PC-3 (cell line): ENCODE measurements around the gene IQGAP3. TPM values are rescaled to one million over a fixed set of nuclear protein-coding genes. Genes with fewer than 3 reads are reported as not detected.

ENCODE experiments used
- ATAC-seq: fragments of 200-7000 bp; cut with Tn5 transposase; 2 replicates; pipeline ENCODE4 v1.9.1; 2020; ENCODE audit warnings: mild to moderate bottlenecking, moderate library complexity
- BruUV-seq: library from RNA; stranded (reverse); fragments of 400-500 nt; replicated peaks from 2 replicates; lab custom pipeline; 2021; lab: Mats Ljungman, UMichigan
- CTCF ChIA-PET: fragments of 300-600 bp; sonication (Branson Sonifier 250); formaldehyde crosslinking; loops from one replicate; lab custom pipeline; 2022; ENCODE audit warnings: antibody characterized with exemption; lab: Charles Lee
- POLR2A ChIA-PET: fragments of 300-600 bp; sonication (Branson Sonifier 250); formaldehyde crosslinking; loops from one replicate; lab custom pipeline; 2022; ENCODE audit warnings: antibody characterized with exemption; ENCODE audit not compliant: unreplicated experiment; lab: Charles Lee
- DNase-seq: peaks from one replicate; pipeline ENCODE4 v3.0.0-alpha.2; 2015
- H2AFZ ChIP-seq: fragments of 300-600 bp; sonication (generic); 2 replicates; pipeline ENCODE4 v1.6.0; 2016; ENCODE audit warnings: antibody characterized with exemption, low read length
- H3F3A ChIP-seq: fragments of 300-600 bp; sonication (generic); one replicate; pipeline ENCODE4 v1.6.0; 2017; ENCODE audit warnings: antibody characterized with exemption, low read length, control low read depth, mild to moderate bottlenecking; ENCODE audit not compliant: unreplicated experiment
- H3K27ac ChIP-seq: fragments of 300-600 bp; sonication (generic); 2 replicates; pipeline ENCODE4 v1.5.1; 2016; ENCODE audit warnings: mild to moderate bottlenecking, low read length
- H3K27me3 ChIP-seq: fragments of 300-600 bp; sonication (generic); 2 replicates; pipeline ENCODE4 v1.6.1; 2016; ENCODE audit warnings: low read length, mixed read lengths
- H3K36me3 ChIP-seq: fragments of 300-600 bp; sonication (generic); 2 replicates; pipeline ENCODE4 v1.6.1; 2016; ENCODE audit warnings: low read depth, mixed run types, low read length, mixed read lengths
- H3K4me1 ChIP-seq: fragments of 300-600 bp; sonication (generic); 2 replicates; pipeline ENCODE4 v1.5.1; 2016; ENCODE audit warnings: low read length; ENCODE audit not compliant: insufficient read depth
- H3K4me2 ChIP-seq: fragments of 300-600 bp; sonication (generic); 2 replicates; pipeline ENCODE4 v1.6.0; 2016; ENCODE audit warnings: low read length
- H3K4me3 ChIP-seq: fragments of 300-600 bp; sonication (generic); 2 replicates; pipeline ENCODE4 v1.5.1; 2016; ENCODE audit warnings: mild to moderate bottlenecking, low read length, mixed read lengths
- H3K79me2 ChIP-seq: fragments of 300-600 bp; sonication (generic); 2 replicates; pipeline ENCODE4 v1.6.1; 2017; ENCODE audit warnings: low read length, mixed read lengths
- H3K9ac ChIP-seq: fragments of 300-600 bp; sonication (generic); 2 replicates; pipeline ENCODE4 v1.6.0; 2016; ENCODE audit warnings: mild to moderate bottlenecking, low read length
- H3K9me2 ChIP-seq: fragments of 300-600 bp; sonication (generic); replicated peaks from 2 replicates; pipeline ENCODE4 v1.6.1; 2016; ENCODE audit warnings: mixed run types, low read length, mixed read lengths
- H3K9me3 ChIP-seq: fragments of 300-600 bp; sonication (generic); 2 replicates; pipeline ENCODE4 v1.6.1; 2016; ENCODE audit warnings: low read length, mixed read lengths
- H4K20me1 ChIP-seq: fragments of 300-600 bp; sonication (generic); 2 replicates; pipeline ENCODE4 v1.6.1; 2016; ENCODE audit warnings: low read length, mixed read lengths
- EZH2 ChIP-seq: fragments of 300-600 bp; sonication (generic); IDR thresholded peaks from one replicate; pipeline ENCODE4 v1.6.1; 2017; ENCODE audit warnings: antibody characterized with exemption, mild to moderate bottlenecking, low read length; ENCODE audit not compliant: unreplicated experiment
- EZH2phosphoT487 ChIP-seq: fragments of 300-600 bp; sonication (generic); IDR thresholded peaks from 2 replicates; pipeline ENCODE4 v1.6.1; 2018; ENCODE audit warnings: mild to moderate bottlenecking, antibody characterized with exemption, low read length, borderline replicate concordance
- intact Hi-C: fragments of 100-400 bp; cut with micrococcal nuclease; formaldehyde crosslinking; loops from 2 replicates; pipeline ENCODE4 v1.9.0; 2023
- total RNA-seq: library from RNA; depleted of rRNA; stranded (reverse); fragments of >200 nt; gene quantifications from 2 replicates; pipeline ENCODE4 v1.2.3, GENCODE V29; 2014
- TF ChIP-seq, protein P1 (sequence below): fragments of 300-600 bp; sonication (generic); conservative IDR thresholded peaks from 2 replicates; pipeline ENCODE4 v1.5.1; 2017; ENCODE audit warnings: antibody characterized with exemption, low read depth, mild to moderate bottlenecking, low read length

Gene IQGAP3
- total RNA-seq, 1 experiment from 2014 or later: 54.3 TPM

DNA sequence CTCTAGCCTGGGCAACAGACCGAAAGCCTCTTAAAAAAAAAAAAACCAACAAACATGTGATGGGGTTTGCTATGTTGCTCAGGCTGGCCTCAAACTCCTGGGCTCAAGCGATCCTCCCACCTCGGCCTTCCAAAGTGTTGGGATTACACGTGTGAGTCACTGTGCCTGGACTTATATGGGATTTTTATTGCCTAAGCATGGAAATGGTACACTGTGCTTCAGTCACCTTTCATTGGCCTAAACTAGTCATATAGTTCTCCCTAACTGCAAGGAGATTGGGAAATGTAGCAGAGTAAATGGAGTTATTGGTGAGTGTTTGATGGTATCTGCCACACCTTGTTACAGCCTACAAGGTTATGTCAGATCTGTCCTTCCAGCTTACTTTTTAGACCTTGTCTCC is 54.6 kb downstream of the IQGAP3 start:
- intact Hi-C loops: no loop called here
- CTCF ChIA-PET: no interaction called here
- no peak overlapping the region for H3K27ac ChIP-seq
- H2AFZ ChIP-seq: no peak overlapping the region
- POLR2A ChIA-PET: no interaction called here
- H3K27me3 ChIP-seq: no peaks in the 10 kb centered on the region
- H3K9me3 ChIP-seq: no peaks in the 10 kb centered on the region
- ATAC-seq (peak; percentile 29; the same call in 1 of the 2 replicates), DNase-seq (peak; percentile 39)
- no peak overlapping the region for H3K4me2 ChIP-seq
- H3K4me1 ChIP-seq: no peaks in the 10 kb centered on the region
- no TSS peak for BruUV-seq
- no peak overlapping the region for H3K9ac ChIP-seq
- H3K4me3 ChIP-seq: no peak overlapping the region
- H3K9me2 ChIP-seq: no peaks in the 10 kb centered on the region
- H3K79me2 ChIP-seq: no peaks in the 10 kb centered on the region
- no peaks in the 10 kb centered on the region for H3F3A ChIP-seq
- TF ChIP-seq EZH2 (no peak), EZH2phosphoT487 (no peak)
- TF ChIP-seq, protein P1, sequence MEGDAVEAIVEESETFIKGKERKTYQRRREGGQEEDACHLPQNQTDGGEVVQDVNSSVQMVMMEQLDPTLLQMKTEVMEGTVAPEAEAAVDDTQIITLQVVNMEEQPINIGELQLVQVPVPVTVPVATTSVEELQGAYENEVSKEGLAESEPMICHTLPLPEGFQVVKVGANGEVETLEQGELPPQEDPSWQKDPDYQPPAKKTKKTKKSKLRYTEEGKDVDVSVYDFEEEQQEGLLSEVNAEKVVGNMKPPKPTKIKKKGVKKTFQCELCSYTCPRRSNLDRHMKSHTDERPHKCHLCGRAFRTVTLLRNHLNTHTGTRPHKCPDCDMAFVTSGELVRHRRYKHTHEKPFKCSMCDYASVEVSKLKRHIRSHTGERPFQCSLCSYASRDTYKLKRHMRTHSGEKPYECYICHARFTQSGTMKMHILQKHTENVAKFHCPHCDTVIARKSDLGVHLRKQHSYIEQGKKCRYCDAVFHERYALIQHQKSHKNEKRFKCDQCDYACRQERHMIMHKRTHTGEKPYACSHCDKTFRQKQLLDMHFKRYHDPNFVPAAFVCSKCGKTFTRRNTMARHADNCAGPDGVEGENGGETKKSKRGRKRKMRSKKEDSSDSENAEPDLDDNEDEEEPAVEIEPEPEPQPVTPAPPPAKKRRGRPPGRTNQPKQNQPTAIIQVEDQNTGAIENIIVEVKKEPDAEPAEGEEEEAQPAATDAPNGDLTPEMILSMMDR: no peak
- no peaks in the 10 kb centered on the region for H3K36me3 ChIP-seq
- H4K20me1 ChIP-seq: no peaks in the 10 kb centered on the region

DNA sequence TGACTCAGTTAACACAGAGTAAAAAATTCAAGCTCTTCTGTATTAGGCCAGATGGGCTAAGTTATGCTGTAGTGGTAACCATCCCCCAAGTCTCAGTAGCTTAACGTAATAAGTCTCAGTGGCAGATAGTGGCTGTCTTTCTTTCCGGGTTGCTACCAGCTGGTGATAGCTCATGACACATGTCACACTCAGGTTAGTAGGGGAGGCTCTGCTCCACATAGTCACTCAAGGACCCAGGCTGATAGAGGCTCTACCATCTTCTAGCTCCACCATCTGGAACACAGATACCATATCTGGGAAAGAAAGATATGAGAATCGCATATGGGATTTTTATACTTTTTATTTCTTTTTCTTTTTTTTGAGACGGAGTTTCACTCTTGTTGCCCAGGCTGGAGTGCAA is 55.5 kb downstream of the IQGAP3 start:
- CTCF ChIA-PET: interaction anchor here (0.5 kb wide), 1 partner anchor 131 kb away, joined by 5 read pairs; no protein-coding TSS in a partner anchor
- Histone ChIP-seq H3K36me3 (no peaks in the 10 kb centered on the region), H2AFZ (no peak overlapping the region), H3K9me3 (no peaks in the 10 kb centered on the region), H3F3A (no peaks in the 10 kb centered on the region), H3K4me2 (no peak overlapping the region), H3K27me3 (no peaks in the 10 kb centered on the region), H3K9me2 (no peaks in the 10 kb centered on the region), H3K4me3 (no peak overlapping the region), H3K79me2 (no peaks in the 10 kb centered on the region), H3K4me1 (no peaks in the 10 kb centered on the region), H4K20me1 (no peaks in the 10 kb centered on the region), H3K27ac (no peak overlapping the region), H3K9ac (no peak overlapping the region)
- POLR2A ChIA-PET: no interaction called here
- ATAC-seq: no peak
- intact Hi-C loops: no loop called here
- TF ChIP-seq EZH2: no peak
- TF ChIP-seq, protein P1: no peak
- no peak for TF ChIP-seq EZH2phosphoT487
- no peak for DNase-seq
- BruUV-seq: no TSS peak

DNA sequence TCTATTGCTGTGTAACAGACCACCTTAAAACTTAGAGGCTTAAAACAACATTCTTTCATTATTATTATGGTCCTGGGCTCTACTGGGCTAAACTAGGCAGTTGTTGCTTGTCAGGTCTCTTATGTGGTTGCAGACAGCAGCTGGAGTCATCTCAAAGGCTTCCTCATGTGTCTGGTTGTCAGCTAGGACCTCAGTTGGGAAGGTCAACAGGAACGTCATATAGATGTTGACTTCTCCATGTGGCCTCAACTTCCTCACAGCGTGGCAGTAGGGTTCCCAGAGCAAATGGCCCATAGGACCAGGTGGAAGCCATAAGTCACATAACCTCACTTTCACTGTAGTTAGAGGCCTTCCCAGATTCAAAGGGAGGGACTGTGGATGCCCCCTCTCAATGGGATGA is 56.4 kb downstream of the IQGAP3 start:
- H3K4me1 ChIP-seq: no peaks in the 10 kb centered on the region
- ChIA-PET CTCF (no interaction called here), POLR2A (no interaction called here)
- H3K27me3 ChIP-seq: no peaks in the 10 kb centered on the region
- BruUV-seq: no TSS peak
- no peaks in the 10 kb centered on the region for H4K20me1 ChIP-seq
- H3K27ac ChIP-seq: no peak overlapping the region
- no peak overlapping the region for H3K4me2 ChIP-seq
- H3K4me3 ChIP-seq: no peak overlapping the region
- no peak for DNase-seq
- no peaks in the 10 kb centered on the region for H3K9me3 ChIP-seq
- H2AFZ ChIP-seq: no peak overlapping the region
- intact Hi-C loops: no loop called here
- H3K79me2 ChIP-seq: no peaks in the 10 kb centered on the region
- H3K9ac ChIP-seq: no peak overlapping the region
- H3K9me2 ChIP-seq: no peaks in the 10 kb centered on the region
- no peak for ATAC-seq
- TF ChIP-seq EZH2 (no peak), EZH2phosphoT487 (no peak)
- TF ChIP-seq, protein P1: no peak
- H3K36me3 ChIP-seq: no peaks in the 10 kb centered on the region
- H3F3A ChIP-seq: no peaks in the 10 kb centered on the region
